ENCODE data around the gene PNPLA7.

DNA sequence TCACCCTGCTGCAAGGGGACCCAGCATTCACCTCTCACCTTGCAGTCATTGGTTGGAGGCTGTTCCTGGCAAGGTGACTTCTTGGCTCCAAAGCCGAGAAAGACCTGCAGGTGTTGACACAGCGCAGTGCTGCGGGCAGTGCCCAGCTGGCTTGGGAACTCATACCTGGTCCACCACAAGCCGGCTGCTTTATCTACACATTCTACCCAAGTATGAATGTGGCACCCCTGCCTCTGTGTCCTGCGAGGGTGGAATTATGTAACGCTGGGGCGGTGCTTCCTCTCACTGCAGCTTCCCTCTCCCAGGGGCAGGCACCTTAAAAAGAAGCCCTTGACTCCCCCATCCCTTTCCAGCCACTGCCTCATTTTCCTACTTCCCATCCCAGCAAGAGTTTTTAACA lies 42.6 kb upstream of the PNPLA7 start:
- TF ChIP-seq CTCF (IDR thresholded peaks at IDR 0.05 in 2 of 3, conservative IDR thresholded peaks at IDR 0.05 in 1 of 3; ENCODE audit: control insufficient read depth in 2 of 3, extremely low read depth in 1 of 3, insufficient read depth in 1 of 3, low read depth in 3 of 3, low read length in 3 of 3): no peak
- TF ChIP-seq EZH2 (IDR thresholded peaks at IDR 0.05; ENCODE audit: borderline replicate concordance, control insufficient read depth, low read depth, low read length): no peak
- TF ChIP-seq WRNIP1 (IDR thresholded peaks at IDR 0.05; ENCODE audit: borderline replicate concordance, low read depth, low read length): no peak
- TF ChIP-seq ZBTB33 (IDR thresholded peaks at IDR 0.05): no peak
- TF ChIP-seq NFIC (IDR thresholded peaks at IDR 0.05; ENCODE audit: low read depth, low read length): no peak
- no peak for TF ChIP-seq MTA3 (IDR thresholded peaks at IDR 0.05; ENCODE audit: borderline replicate concordance, low read length)
- no peak for TF ChIP-seq FOXM1 (IDR thresholded peaks at IDR 0.05; ENCODE audit: low read depth, low read length)
- no peak for TF ChIP-seq POLR2A (IDR thresholded peaks at IDR 0.05; ENCODE audit: low read depth, low read length)

All from GM12878 (cell line).